ENCODE data around the gene ARSG. TPM values are rescaled to one million over a fixed set of nuclear protein-coding genes. Genes with fewer than 3 reads are reported as not detected.
A peak's percentile ranks its signal among the peaks of the same experiment; 100 is the strongest.

The ARSG gene
- total and polyA plus RNA-seq, 2 donors (not counting 3 experiments of a cell fraction or from before 2014, with no cell fraction given): 3.9 to 7.0 TPM

DNA sequence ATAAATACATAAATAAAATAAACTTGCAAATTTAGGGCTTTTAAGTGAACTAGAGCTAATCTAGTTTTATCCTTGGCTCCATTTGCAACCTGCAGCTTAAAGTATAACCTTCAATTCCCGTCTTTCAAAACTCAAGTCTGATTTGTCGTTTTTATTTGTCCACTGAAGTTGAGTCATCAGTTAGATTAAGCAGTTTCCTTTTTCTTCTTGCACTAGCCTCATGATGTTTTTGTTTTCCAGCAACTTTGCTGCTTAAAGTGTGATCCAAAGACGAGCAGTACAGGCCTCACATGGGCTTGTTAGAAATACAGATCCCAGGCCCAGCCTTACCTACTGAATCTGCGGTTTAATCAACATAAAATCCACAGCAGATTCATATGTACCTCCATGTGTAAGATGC, 13.8 kb downstream of the ARSG start:
- H3K79me2 ChIP-seq (ENCODE audit: control insufficient read depth, insufficient read depth, low read length): no peaks in the 10 kb centered on the region
- H3K9ac ChIP-seq (replicated peaks; ENCODE audit: extremely low read depth, insufficient read depth, low read length): no peak overlapping the region
- H2AFZ ChIP-seq (ENCODE audit: low read depth, low read length): peak overlapping the region; percentile 43
- ChIA-PET POLR2A (no interaction called here), CTCF (interaction anchor here (0.9 to 1.0 kb wide), 3 partner anchors 13 to 94 kb away, joined by 3 to 4 read pairs (median 3); no protein-coding TSS in a partner anchor)
- H3K36me3 ChIP-seq (ENCODE audit: control insufficient read depth in 2 of 2, extremely low read depth in 1 of 2, insufficient read depth in 2 of 2, low read length in 2 of 2): no peaks in the 10 kb centered on the region
- no TSS peak for BruUV-seq (replicated peaks)
- H3K27ac ChIP-seq (ENCODE audit: insufficient read depth, low read depth, low read length): peak overlapping the region; percentile 29
- peak; percentile 15 for TF ChIP-seq FOS (IDR thresholded peaks at IDR 0.05; ENCODE audit: borderline replicate concordance, insufficient read depth, low read length)
- no peak for TF ChIP-seq GATA2 (IDR thresholded peaks at IDR 0.05; ENCODE audit: insufficient read depth, insufficient read length, low read depth, low read length)
- TF ChIP-seq, protein P1, sequence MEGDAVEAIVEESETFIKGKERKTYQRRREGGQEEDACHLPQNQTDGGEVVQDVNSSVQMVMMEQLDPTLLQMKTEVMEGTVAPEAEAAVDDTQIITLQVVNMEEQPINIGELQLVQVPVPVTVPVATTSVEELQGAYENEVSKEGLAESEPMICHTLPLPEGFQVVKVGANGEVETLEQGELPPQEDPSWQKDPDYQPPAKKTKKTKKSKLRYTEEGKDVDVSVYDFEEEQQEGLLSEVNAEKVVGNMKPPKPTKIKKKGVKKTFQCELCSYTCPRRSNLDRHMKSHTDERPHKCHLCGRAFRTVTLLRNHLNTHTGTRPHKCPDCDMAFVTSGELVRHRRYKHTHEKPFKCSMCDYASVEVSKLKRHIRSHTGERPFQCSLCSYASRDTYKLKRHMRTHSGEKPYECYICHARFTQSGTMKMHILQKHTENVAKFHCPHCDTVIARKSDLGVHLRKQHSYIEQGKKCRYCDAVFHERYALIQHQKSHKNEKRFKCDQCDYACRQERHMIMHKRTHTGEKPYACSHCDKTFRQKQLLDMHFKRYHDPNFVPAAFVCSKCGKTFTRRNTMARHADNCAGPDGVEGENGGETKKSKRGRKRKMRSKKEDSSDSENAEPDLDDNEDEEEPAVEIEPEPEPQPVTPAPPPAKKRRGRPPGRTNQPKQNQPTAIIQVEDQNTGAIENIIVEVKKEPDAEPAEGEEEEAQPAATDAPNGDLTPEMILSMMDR (IDR thresholded peaks at IDR 0.05; ENCODE audit: extremely low read depth in 1 of 2, insufficient read depth in 1 of 2, low read depth in 1 of 2, low read length in 2 of 2): no peak
- TF ChIP-seq, protein P2, sequence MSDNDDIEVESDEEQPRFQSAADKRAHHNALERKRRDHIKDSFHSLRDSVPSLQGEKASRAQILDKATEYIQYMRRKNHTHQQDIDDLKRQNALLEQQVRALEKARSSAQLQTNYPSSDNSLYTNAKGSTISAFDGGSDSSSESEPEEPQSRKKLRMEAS (IDR thresholded peaks at IDR 0.05; ENCODE audit: insufficient read depth, insufficient read length): no peak
- TF ChIP-seq JUN (IDR thresholded peaks at IDR 0.05; ENCODE audit: borderline replicate concordance, insufficient read depth, insufficient read length, low read depth): peak; percentile 32
- no peak for TF ChIP-seq EZH2 (IDR thresholded peaks at IDR 0.05; ENCODE audit: borderline replicate concordance, low read depth, low read length, severe bottlenecking)
- TF ChIP-seq POLR2A (IDR thresholded peaks at IDR 0.05; ENCODE audit: low read depth, low read length): no peak
- TF ChIP-seq MYC (IDR thresholded peaks at IDR 0.05; ENCODE audit: low read depth, low read length): no peak
- TF ChIP-seq POLR2AphosphoS5 (IDR thresholded peaks at IDR 0.05; ENCODE audit: insufficient read depth, low read depth, low read length): no peak
- peaks cover 36% of the 10 kb centered on the region for H3K4me1 ChIP-seq (ENCODE audit: control insufficient read depth, extremely low read depth, insufficient read depth, low read length)
- H3K9me3 ChIP-seq (replicated peaks; ENCODE audit: control insufficient read depth, insufficient read depth, low read length): no peaks in the 10 kb centered on the region
- dilution Hi-C loops (cut with MboI; ENCODE audit: extremely low pct_ligation_motif_present, low sequenced_read_pairs) (no loop called here), intact Hi-C loops (cut with micrococcal nuclease) (no loop called here)
- FAIRE-seq: peak; percentile 92
- H4K20me1 ChIP-seq (replicated peaks; ENCODE audit: control insufficient read depth, extremely low read depth, insufficient read depth, low read length): no peaks in the 10 kb centered on the region
- H3K9me1 ChIP-seq (replicated peaks; ENCODE audit: control insufficient read depth, extremely low read depth, insufficient read depth, low read length): no peaks in the 10 kb centered on the region
- no peaks in the 10 kb centered on the region for H3K27me3 ChIP-seq (ENCODE audit: control insufficient read depth in 2 of 2, insufficient read depth in 2 of 2, low read length in 2 of 2)
- peak overlapping the region; percentile 31 for H3K4me2 ChIP-seq (ENCODE audit: insufficient read depth, low read length)
- H3K4me3 ChIP-seq (replicated peaks in 1 of 3; ENCODE audit: insufficient read depth in 1 of 3, low read depth in 1 of 3, low read length in 3 of 3): no peak overlapping the region
- peak; percentile 84 for DNase-seq (ENCODE audit: low read depth, low spot score)
